Mesothelial cell of epicardium (in vitro differentiated cells): ENCODE results near the gene PTRH1. TPM values are rescaled to one million over a fixed set of nuclear protein-coding genes. Genes with fewer than 3 reads are reported as not detected.

Experiments
- DNase-seq, 2 experiments: peaks; one replicate each; pipeline ENCODE4 v3.0.0; 2021; ENCODE audit warnings: low spot score in 2 of 2; ENCODE audit not compliant: unreplicated experiment in 2 of 2
- H3K27ac Mint-ChIP-seq: 2 replicates; pipeline ENCODE4 v1.8.0; 2021; ENCODE audit warnings: mixed read lengths
- H3K27me3 Mint-ChIP-seq: 2 replicates; pipeline ENCODE4 v1.8.0; 2021; ENCODE audit warnings: low read depth, mixed read lengths
- H3K36me3 Mint-ChIP-seq: 2 replicates; pipeline ENCODE4 v1.8.0; 2021; ENCODE audit warnings: mixed read lengths
- H3K4me1 Mint-ChIP-seq: 2 replicates; pipeline ENCODE4 v1.8.0; 2021; ENCODE audit warnings: mixed read lengths
- H3K4me3 Mint-ChIP-seq: 2 replicates; pipeline ENCODE4 v1.8.0; 2021; ENCODE audit warnings: mild to moderate bottlenecking, moderate library complexity, mixed read lengths
- H3K9me3 Mint-ChIP-seq: 2 replicates; pipeline ENCODE4 v1.8.0; 2021; ENCODE audit warnings: mixed read lengths
- total RNA-seq: library from RNA; stranded (reverse); gene quantifications from 3 replicates; pipeline ENCODE4 v1.2.1, GENCODE V29; 2021
- TF ChIP-seq, protein P1 (sequence below): fragments of 200-600 bp; sonication (generic); IDR thresholded peaks from one replicate; pipeline ENCODE4 v1.5.0; 2021; ENCODE audit warnings: antibody characterized with exemption; ENCODE audit not compliant: unreplicated experiment

PTRH1 gene
- total RNA-seq, 1 donor from 2014 or later: 9.5 TPM

DNA sequence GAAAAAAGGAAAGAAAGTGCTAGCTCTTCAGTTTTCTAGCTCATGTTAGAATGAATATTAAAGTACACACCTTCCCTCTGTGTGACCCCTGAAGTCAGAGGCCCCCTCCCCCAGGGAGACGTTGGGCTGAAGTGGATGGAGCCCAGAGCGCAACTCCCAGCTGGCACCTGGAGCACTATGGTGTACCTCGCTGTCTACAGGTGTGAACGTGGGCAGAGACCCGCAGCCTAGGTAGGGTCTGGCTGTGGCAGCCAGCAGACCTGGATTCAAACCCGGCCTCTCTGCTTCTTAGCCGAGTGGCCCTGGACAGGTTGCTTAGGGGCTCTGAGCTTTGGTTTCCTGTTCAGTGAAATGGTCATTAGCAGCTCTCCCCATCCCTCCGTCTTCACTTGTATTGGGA, 13.3 kb upstream of the PTRH1 start:
- Mint-ChIP-seq H3K36me3 (no peaks in the 10 kb centered on the region), H3K27me3 (no peaks in the 10 kb centered on the region), H3K4me1 (peaks cover 3% of the 10 kb centered on the region), H3K4me3 (no peak overlapping the region), H3K9me3 (no peaks in the 10 kb centered on the region), H3K27ac (no peak overlapping the region)
- no peak for DNase-seq
- TF ChIP-seq, protein P1, sequence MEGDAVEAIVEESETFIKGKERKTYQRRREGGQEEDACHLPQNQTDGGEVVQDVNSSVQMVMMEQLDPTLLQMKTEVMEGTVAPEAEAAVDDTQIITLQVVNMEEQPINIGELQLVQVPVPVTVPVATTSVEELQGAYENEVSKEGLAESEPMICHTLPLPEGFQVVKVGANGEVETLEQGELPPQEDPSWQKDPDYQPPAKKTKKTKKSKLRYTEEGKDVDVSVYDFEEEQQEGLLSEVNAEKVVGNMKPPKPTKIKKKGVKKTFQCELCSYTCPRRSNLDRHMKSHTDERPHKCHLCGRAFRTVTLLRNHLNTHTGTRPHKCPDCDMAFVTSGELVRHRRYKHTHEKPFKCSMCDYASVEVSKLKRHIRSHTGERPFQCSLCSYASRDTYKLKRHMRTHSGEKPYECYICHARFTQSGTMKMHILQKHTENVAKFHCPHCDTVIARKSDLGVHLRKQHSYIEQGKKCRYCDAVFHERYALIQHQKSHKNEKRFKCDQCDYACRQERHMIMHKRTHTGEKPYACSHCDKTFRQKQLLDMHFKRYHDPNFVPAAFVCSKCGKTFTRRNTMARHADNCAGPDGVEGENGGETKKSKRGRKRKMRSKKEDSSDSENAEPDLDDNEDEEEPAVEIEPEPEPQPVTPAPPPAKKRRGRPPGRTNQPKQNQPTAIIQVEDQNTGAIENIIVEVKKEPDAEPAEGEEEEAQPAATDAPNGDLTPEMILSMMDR: no peak

GRCh38 chr9:127726871-127727270, 11.4 kb upstream of the PTRH1 start:
- Mint-ChIP-seq H3K27me3 (no peaks in the 10 kb centered on the region), H3K4me3 (no peak overlapping the region), H3K36me3 (no peaks in the 10 kb centered on the region), H3K4me1 (no peaks in the 10 kb centered on the region), H3K9me3 (no peaks in the 10 kb centered on the region), H3K27ac (no peak overlapping the region)
- TF ChIP-seq, protein P1: no peak
- no peak for DNase-seq

- Mint-ChIP-seq H3K36me3 (no peaks in the 10 kb centered on the region), H3K9me3 (no peaks in the 10 kb centered on the region), H3K27ac (no peak overlapping the region), H3K4me3 (no peak overlapping the region), H3K4me1 (no peaks in the 10 kb centered on the region), H3K27me3 (peaks cover 3% of the 10 kb centered on the region)
- no peak for DNase-seq
- TF ChIP-seq, protein P1: no peak
Observed at GRCh38 chr9:127724012-127724411, 8.5 kb upstream of the PTRH1 start.

- no peak overlapping the region for H3K27ac Mint-ChIP-seq
- H3K9me3 Mint-ChIP-seq: no peaks in the 10 kb centered on the region
- H3K4me1 Mint-ChIP-seq: no peaks in the 10 kb centered on the region
- no peak for DNase-seq
- peaks cover 3% of the 10 kb centered on the region for H3K27me3 Mint-ChIP-seq
- no peak overlapping the region for H3K4me3 Mint-ChIP-seq
- no peaks in the 10 kb centered on the region for H3K36me3 Mint-ChIP-seq
- TF ChIP-seq, protein P1: no peak
Observed at GRCh38 chr9:127723444-127723843, 8.0 kb upstream of the PTRH1 start.

DNA sequence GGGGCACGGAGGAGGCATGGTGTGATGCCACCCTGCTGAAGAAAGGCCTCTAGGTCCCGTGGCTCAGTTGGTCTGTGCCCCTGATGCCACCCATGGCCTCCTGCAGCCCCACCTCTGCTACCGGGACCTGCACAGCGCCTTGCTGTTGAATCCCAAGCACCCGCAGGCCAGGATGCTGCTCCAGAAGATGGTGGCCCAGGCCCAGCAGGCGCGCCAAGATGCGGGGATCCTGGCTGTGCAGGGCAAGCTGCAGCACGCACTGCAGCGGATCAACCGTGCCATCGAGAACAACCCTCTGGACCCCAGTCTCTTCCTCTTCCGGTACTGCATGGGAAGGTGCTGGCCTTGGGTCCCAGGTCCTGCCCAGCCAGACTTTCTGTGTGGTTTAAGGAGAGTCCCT, 7.5 kb upstream of the PTRH1 start:
- Mint-ChIP-seq H3K4me1 (no peaks in the 10 kb centered on the region), H3K27ac (no peak overlapping the region), H3K4me3 (no peak overlapping the region), H3K9me3 (no peaks in the 10 kb centered on the region), H3K27me3 (peaks cover 3% of the 10 kb centered on the region), H3K36me3 (no peaks in the 10 kb centered on the region)
- TF ChIP-seq, protein P1: no peak
- DNase-seq: no peak
